Breast epithelium (tissue), 4 donors: ENCODE data around the gene GCLC. TPM values are rescaled to one million over a fixed set of nuclear protein-coding genes. Genes with fewer than 3 reads are reported as not detected.

ENCODE experiments used
- DNase-seq, 2 donors: peaks; one replicate each; pipeline ENCODE4 v3.0.0-alpha.2; 2019; ENCODE audit warnings: low spot score in 2 of 2
- H3K27ac ChIP-seq, 2 donors: fragments of 200-600 bp; sonication (generic) in 1 of 2; one replicate each; pipeline ENCODE4 v1.5.1; 2016 to 2019; ENCODE audit warnings: mild to moderate bottlenecking in 1 of 2
- H3K27me3 ChIP-seq, 2 donors: fragments of 200-600 bp; sonication (generic) in 1 of 2; one replicate each; pipeline versions ENCODE4 v1.5.1 to v1.6.0; 2017 to 2019; ENCODE audit warnings: control low read depth in 1 of 2, mild to moderate bottlenecking in 1 of 2
- H3K36me3 ChIP-seq: fragments of 200-600 bp; one replicate; pipeline ENCODE4 v1.5.1; 2019
- H3K4me1 ChIP-seq, 2 donors: fragments of 200-600 bp; sonication (generic); one replicate each; pipeline ENCODE4 v1.5.1; 2016 to 2019; ENCODE audit warnings: control low read depth in 1 of 2
- H3K4me3 ChIP-seq, 3 donors: fragments of 200-600 bp; sonication (generic); 1 replicate in 2 of 3; 2 replicates in 1 of 3; pipeline ENCODE4 v1.5.1; 2016 to 2019; ENCODE audit warnings: mild to moderate bottlenecking in 3 of 3, moderate library complexity in 2 of 3
- H3K9me3 ChIP-seq, 2 donors: fragments of 200-600 bp; sonication (generic) in 1 of 2; one replicate each; pipeline ENCODE4 v1.5.1; 2016 to 2019; ENCODE audit warnings: control low read depth in 1 of 2
- POLR2A ChIP-seq: fragments of 450-650 bp; IDR thresholded peaks from one replicate; pipeline ENCODE4 v1.6.1; 2016; ENCODE audit warnings: antibody characterized with exemption, mild to moderate bottlenecking, moderate library complexity
- POLR2AphosphoS5 ChIP-seq, 3 donors: sonication (generic); formaldehyde crosslinking; IDR thresholded peaks; one replicate each; pipeline ENCODE4 v1.6.1; 2017; ENCODE audit warnings: antibody characterized with exemption in 3 of 3
- intact Hi-C: fragments of 100-400 bp; cut with DNase I; formaldehyde crosslinking; loops from one replicate; pipeline ENCODE4 v1.15.1; 2023; ENCODE audit warnings: low total_unique reads
- total RNA-seq, 3 donors: library from RNA; depleted of rRNA; stranded (reverse); fragments of >200 nt; gene quantifications; one replicate each; pipeline ENCODE4 v1.1.0, GENCODE V29; 2016
- TF ChIP-seq, protein P1 (sequence below), 3 donors: fragments of 450-650 bp; IDR thresholded peaks; one replicate each; pipeline ENCODE4 v1.5.1; 2016 to 2017; ENCODE audit warnings: antibody characterized with exemption in 3 of 3, mild to moderate bottlenecking in 3 of 3, moderate library complexity in 3 of 3

Gene GCLC
- total RNA-seq, 3 donors from 2014 or later = 33.8 to 50.6 (median 39.0) TPM

DNA sequence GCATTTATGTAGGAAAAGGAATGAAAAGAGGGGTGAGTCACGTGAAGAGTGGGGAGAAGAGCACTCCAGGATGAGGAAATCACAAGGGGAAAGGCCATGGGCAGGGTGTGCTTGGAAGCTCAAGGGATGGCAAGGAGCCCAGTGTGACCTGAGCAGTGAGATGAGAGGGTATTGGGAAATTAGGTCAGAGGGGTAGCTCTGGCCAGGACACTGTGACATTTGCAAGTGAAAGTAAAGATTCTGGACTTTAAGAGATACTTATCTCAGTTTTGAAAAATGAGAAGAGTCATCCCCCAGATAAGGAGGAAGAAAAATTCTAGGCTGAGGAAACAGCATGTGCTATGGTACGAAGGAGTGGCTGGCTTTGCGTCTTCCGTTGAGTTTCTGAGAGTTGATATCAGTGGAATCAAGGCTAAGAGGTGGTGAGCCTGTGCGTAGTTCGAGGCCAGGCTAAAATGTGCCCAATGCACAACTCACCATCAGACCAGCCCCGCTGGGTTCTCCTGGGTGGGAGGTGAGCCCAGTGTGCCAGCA lies 79.9 kb downstream of the GCLC start:
- TF ChIP-seq, protein P1, sequence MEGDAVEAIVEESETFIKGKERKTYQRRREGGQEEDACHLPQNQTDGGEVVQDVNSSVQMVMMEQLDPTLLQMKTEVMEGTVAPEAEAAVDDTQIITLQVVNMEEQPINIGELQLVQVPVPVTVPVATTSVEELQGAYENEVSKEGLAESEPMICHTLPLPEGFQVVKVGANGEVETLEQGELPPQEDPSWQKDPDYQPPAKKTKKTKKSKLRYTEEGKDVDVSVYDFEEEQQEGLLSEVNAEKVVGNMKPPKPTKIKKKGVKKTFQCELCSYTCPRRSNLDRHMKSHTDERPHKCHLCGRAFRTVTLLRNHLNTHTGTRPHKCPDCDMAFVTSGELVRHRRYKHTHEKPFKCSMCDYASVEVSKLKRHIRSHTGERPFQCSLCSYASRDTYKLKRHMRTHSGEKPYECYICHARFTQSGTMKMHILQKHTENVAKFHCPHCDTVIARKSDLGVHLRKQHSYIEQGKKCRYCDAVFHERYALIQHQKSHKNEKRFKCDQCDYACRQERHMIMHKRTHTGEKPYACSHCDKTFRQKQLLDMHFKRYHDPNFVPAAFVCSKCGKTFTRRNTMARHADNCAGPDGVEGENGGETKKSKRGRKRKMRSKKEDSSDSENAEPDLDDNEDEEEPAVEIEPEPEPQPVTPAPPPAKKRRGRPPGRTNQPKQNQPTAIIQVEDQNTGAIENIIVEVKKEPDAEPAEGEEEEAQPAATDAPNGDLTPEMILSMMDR (IDR thresholded peaks at IDR 0.05) = no peak
- TF ChIP-seq POLR2AphosphoS5 (IDR thresholded peaks at IDR 0.05) = peak in 1 of 3 donors; percentile 43
- TF ChIP-seq POLR2A = no peak
- peak overlapping the region; percentile 85 to 93 for H3K27ac ChIP-seq
- H3K27me3 ChIP-seq = no peaks in the 10 kb centered on the region
- peak in 1 of 2 donors; percentile 57 for DNase-seq
- intact Hi-C loops = no loop called here
- no peaks in the 10 kb centered on the region for H3K9me3 ChIP-seq
- peaks cover 0 to 9% of the 10 kb centered on the region in 2 donors for H3K4me1 ChIP-seq
- H3K36me3 ChIP-seq = no peaks in the 10 kb centered on the region
- peak overlapping the region in 1 of 3 donors; percentile 6 for H3K4me3 ChIP-seq

DNA sequence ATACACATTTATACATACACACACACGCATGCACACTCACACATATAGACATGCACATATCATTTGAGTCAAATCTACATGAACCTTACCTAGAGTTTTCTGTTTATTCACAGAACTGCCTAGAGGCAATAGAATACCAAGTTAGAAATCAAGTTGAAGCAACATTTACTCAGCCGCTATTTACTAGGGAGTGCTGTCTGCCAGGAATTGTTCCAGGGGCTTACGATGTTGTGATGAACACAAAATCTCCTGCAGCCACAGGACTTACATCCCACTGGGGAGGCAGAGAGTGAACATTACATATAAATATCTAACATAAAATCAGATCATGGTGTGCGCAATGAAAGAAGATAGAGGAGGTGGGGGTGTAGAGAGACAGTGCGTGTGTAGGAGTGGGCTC lies 80.4 kb downstream of the GCLC start:
- H3K27me3 ChIP-seq = no peaks in the 10 kb centered on the region
- no peak for DNase-seq
- intact Hi-C loops = no loop called here
- no peak overlapping the region for H3K4me3 ChIP-seq
- TF ChIP-seq POLR2AphosphoS5 (IDR thresholded peaks at IDR 0.05) = no peak
- TF ChIP-seq POLR2A = no peak
- TF ChIP-seq, protein P1 (IDR thresholded peaks at IDR 0.05) = no peak
- peak overlapping the region; percentile 85 to 93 for H3K27ac ChIP-seq
- H3K9me3 ChIP-seq = no peaks in the 10 kb centered on the region
- peaks cover 0 to 9% of the 10 kb centered on the region in 2 donors for H3K4me1 ChIP-seq
- H3K36me3 ChIP-seq = no peaks in the 10 kb centered on the region

DNA sequence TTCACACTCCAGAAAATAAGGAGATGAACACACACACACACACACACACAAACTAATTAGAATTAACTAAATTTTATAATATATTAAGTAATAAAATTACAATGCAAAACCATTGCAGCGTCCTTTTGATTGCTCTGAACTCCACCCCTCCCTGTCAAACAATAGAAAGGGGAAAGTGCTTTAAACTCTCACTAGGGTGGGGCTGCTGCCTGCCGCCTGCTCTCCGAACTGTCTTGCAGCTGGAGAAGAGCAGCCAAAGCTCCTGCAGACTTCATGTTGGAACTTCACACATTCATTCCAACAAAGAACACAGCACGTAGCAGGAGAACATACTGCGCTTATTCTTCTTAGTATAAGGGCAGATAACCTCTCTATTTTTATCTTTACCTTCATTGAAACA lies 83.2 kb downstream of the GCLC start:
- H3K27ac ChIP-seq = no peak overlapping the region
- no peaks in the 10 kb centered on the region for H3K9me3 ChIP-seq
- intact Hi-C loops = no loop called here
- H3K4me3 ChIP-seq = no peak overlapping the region
- H3K27me3 ChIP-seq = no peaks in the 10 kb centered on the region
- H3K36me3 ChIP-seq = no peaks in the 10 kb centered on the region
- TF ChIP-seq, protein P1 (IDR thresholded peaks at IDR 0.05) = no peak
- TF ChIP-seq POLR2A (no peak), POLR2AphosphoS5 (IDR thresholded peaks at IDR 0.05) (no peak)
- peaks cover 0 to 9% of the 10 kb centered on the region in 2 donors for H3K4me1 ChIP-seq
- no peak for DNase-seq

DNA sequence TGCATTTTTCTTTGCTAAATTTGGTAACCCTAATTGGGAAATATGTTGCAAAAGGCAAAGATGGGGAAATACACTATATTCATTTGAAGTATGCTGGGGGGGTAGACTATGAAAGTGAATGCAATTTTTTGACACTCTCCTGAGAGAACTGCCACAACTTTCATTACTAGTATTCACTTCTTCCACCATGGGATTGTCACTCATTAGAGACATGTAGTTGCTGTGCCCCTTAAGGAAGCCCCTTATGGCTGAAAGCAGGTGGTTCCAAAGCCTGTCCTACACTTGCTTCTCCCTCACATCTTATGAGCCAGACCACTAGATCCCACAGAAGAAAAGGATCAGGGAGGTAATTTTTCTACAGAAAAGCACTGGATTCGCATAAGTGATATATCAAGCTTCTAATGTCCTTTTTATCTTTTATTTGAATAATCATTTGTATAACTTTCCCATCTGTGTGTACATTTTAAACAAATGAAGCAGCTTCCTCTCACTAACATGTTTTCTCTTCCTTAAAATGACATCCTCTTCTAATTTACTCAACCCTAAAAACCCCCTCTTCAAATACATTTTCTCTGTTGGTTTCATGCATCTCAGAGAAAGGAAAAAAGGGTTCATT lies 83.8 kb downstream of the GCLC start:
- no peaks in the 10 kb centered on the region for H3K36me3 ChIP-seq
- peaks cover 0 to 9% of the 10 kb centered on the region in 2 donors for H3K4me1 ChIP-seq
- intact Hi-C loops = no loop called here
- H3K4me3 ChIP-seq = no peak overlapping the region
- H3K27ac ChIP-seq = no peak overlapping the region
- H3K27me3 ChIP-seq = no peaks in the 10 kb centered on the region
- no peak for DNase-seq
- no peak for TF ChIP-seq POLR2A
- no peak for TF ChIP-seq POLR2AphosphoS5 (IDR thresholded peaks at IDR 0.05)
- TF ChIP-seq, protein P1 (IDR thresholded peaks at IDR 0.05) = no peak
- no peaks in the 10 kb centered on the region for H3K9me3 ChIP-seq

DNA sequence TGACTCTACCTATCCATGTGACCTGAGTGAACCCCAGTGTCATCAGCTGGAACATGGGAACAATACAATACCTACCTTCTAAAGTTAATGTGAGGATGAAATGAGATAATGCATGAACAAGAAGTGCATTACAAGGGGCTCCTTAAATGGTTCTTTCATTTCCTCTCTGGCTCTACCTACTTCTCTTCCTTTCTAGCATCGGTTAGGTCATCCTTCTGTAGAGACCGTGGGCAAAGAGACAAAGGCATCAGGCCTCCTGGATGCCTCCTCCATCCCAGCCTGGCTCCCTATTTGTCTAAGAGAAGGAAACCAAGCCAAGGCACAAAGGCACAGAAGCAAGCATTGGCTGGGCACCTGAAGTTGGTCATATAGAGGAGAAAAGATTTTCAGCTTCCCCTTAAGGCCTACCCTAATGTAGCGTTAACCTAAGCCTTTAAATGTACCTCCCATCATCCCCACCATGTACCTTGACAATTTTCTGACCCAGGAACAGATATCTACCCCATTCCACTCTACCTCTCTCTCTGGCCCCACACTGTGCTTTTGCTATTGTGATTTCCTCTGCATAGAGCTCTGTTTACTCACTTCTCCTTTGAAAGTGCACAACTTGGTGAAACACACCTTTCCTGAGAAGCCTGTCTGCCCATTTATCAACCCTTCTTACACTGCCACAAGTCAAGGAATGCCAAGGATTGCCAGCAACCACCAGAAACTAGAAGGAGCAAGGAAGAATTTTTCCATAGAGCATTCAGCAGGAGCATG lies 86.6 kb downstream of the GCLC start:
- TF ChIP-seq POLR2AphosphoS5 (IDR thresholded peaks at IDR 0.05) (no peak), POLR2A (no peak)
- TF ChIP-seq, protein P1 (IDR thresholded peaks at IDR 0.05) = no peak
- intact Hi-C loops = no loop called here
- Histone ChIP-seq H3K27me3 (no peaks in the 10 kb centered on the region), H3K36me3 (no peaks in the 10 kb centered on the region), H3K4me1 (no peaks in the 10 kb centered on the region), H3K27ac (no peak overlapping the region), H3K4me3 (no peak overlapping the region), H3K9me3 (no peaks in the 10 kb centered on the region)
- no peak for DNase-seq
